Loucy (cell line): ENCODE data around the gene GRIPAP1.

Experiments used
- H2AFZ ChIP-seq: fragments of 200-600 bp; sonication (generic); 2 replicates; pipeline ENCODE4 v1.6.0; 2016; ENCODE audit warnings: antibody characterized with exemption, mild to moderate bottlenecking, low read length, moderate library complexity
- H3F3A ChIP-seq: fragments of 200-600 bp; 2 replicates; pipeline ENCODE4 v1.6.0; 2016; ENCODE audit warnings: antibody characterized with exemption, low read depth, mild to moderate bottlenecking
- H3K27me3 ChIP-seq: fragments of 200-600 bp; sonication (generic); 2 replicates; pipeline ENCODE4 v1.6.1; 2014; ENCODE audit warnings: low read length, mild to moderate bottlenecking; ENCODE audit not compliant: insufficient read depth, poor library complexity, severe bottlenecking
- H3K36me3 ChIP-seq: fragments of 200-600 bp; sonication (generic); 2 replicates; pipeline ENCODE4 v1.6.1; 2016; ENCODE audit warnings: low read length; ENCODE audit not compliant: insufficient read depth
- H3K4me1 ChIP-seq: fragments of 200-600 bp; sonication (generic); 2 replicates; pipeline ENCODE4 v1.5.1; 2014; ENCODE audit warnings: low read length, mild to moderate bottlenecking; ENCODE audit not compliant: insufficient read depth, poor library complexity, severe bottlenecking
- H3K4me2 ChIP-seq: fragments of 200-600 bp; sonication (generic); 2 replicates; pipeline ENCODE4 v1.6.0; 2014; ENCODE audit warnings: antibody characterized with exemption, low read length, low read depth, mild to moderate bottlenecking; ENCODE audit not compliant: poor library complexity, severe bottlenecking
- H3K4me3 ChIP-seq: fragments of 200-600 bp; sonication (generic); 2 replicates; pipeline ENCODE4 v1.5.1; 2014; ENCODE audit warnings: low read length, mild to moderate bottlenecking, mixed read lengths; ENCODE audit not compliant: poor library complexity, severe bottlenecking
- H3K79me2 ChIP-seq: fragments of 200-600 bp; sonication (generic); 2 replicates; pipeline ENCODE4 v1.6.1; 2014; ENCODE audit warnings: low read length; ENCODE audit not compliant: insufficient read depth
- H3K9ac ChIP-seq: fragments of 200-600 bp; sonication (generic); 2 replicates; pipeline ENCODE4 v1.6.0; 2014; ENCODE audit warnings: mild to moderate bottlenecking, low read depth, low read length, moderate library complexity; ENCODE audit not compliant: poor library complexity, severe bottlenecking
- H3K9me2 ChIP-seq: fragments of 200-600 bp; sonication (generic); replicated peaks from 2 replicates; pipeline ENCODE4 v1.6.1; 2016; ENCODE audit warnings: low read depth, low read length, mixed read lengths
- H3K9me3 ChIP-seq: fragments of 200-600 bp; sonication (generic); 2 replicates; pipeline ENCODE4 v1.6.1; 2014; ENCODE audit warnings: mild to moderate bottlenecking, antibody characterized with exemption, low read length, low read depth; ENCODE audit not compliant: insufficient read depth
- H4K20me1 ChIP-seq: fragments of 200-600 bp; sonication (generic); 2 replicates; pipeline ENCODE4 v1.6.0; 2014; ENCODE audit warnings: antibody characterized with exemption, low read length, mild to moderate bottlenecking; ENCODE audit not compliant: insufficient read depth, poor library complexity, severe bottlenecking
- CTCF ChIP-seq: fragments of 200-600 bp; sonication (generic); conservative IDR thresholded peaks from 2 replicates; pipeline ENCODE4 v1.5.1; 2014; ENCODE audit warnings: mild to moderate bottlenecking, antibody characterized with exemption, low read length
- EZH2phosphoT487 ChIP-seq: fragments of 200-600 bp; IDR thresholded peaks from 2 replicates; pipeline ENCODE4 v1.6.1; 2018; ENCODE audit warnings: antibody characterized with exemption, mild to moderate bottlenecking, moderate library complexity, borderline replicate concordance

The GRIPAP1 gene

DNA sequence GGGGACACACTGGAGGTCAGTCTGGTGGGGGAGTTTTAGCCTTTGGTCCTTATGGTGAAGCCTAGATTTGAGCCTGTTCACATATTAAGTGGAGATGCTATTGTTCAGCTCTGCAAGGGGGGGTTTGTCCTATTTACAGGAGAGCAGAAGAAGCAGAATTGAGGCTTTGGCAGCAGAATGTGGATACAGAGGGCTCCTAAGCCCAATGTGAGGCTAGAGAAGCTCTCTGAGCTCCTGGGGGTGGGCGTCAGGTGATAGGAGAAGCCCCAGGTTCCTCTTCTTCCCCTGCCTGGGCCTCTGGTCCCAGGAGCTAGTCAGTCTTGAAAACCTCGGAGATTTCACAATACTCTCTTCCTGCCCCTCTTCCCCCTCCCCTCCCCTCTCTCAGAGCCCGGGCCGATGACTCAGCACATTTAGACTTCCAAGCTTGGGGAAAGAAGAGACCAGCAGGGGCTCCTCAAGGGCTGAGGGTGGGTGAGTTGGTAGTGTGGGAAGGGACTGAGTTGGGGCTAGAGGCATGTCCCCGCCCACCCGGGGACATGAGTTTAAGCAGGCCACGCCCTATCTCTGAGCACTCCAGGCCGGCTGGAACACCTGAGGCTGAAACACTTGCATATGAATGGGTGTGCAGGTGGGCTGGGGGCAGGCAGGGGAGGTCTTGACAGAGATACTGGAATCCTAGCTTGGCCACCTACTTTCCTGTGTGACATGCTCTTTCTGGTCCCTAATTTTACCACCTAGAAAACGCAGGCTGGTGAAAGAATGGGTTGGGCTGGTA, 37.7 kb upstream of the GRIPAP1 start:
- Histone ChIP-seq H3K79me2 (0 out of 2 replicates have a peak, but pooled peaks cover 9% of the 10 kb centered on the region), H3K36me3 (no peaks in the 10 kb centered on the region), H3K4me2 (peak overlapping the region; percentile 88), H3K9ac (peak overlapping the region; percentile 58), H2AFZ (no peak overlapping the region), H3K9me2 (no peaks in the 10 kb centered on the region), H3K27me3 (no peaks in the 10 kb centered on the region), H3K9me3 (no peaks in the 10 kb centered on the region), H4K20me1 (no peaks in the 10 kb centered on the region), H3F3A (no peaks in the 10 kb centered on the region), H3K4me1 (peaks cover 25% of the 10 kb centered on the region), H3K4me3 (peak overlapping the region; percentile 54)
- TF ChIP-seq EZH2phosphoT487 (no peak), CTCF (no peak)

DNA sequence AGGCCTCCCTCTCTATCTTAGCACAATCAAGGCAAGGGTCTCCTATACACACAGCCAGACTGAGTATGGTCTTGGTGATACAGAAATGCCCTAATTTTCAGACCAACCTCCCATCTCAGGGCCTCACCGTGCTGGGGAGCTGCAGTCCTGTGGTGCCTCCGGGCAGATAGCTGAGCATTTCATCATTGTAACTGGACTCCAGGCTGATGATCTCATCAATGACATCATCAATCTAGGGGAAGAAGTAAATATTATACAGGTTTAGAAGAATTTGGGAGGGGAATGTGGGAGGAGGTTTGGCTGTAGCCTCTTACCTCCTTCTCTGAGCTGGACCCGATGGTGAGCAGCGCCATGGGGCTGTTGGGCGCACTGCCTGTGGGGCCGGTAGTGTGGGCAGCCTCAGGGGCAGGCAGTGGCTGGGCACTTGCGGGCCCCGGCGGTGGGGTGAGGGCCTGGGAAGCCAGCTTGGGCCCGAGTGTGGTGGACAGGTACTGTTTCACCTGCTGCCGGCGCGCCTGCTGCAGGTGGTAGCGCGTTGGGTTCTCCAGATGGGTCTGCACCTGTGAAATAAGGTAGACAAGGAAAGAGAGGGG, 35.9 kb upstream of the GRIPAP1 start:
- TF ChIP-seq CTCF (no peak), EZH2phosphoT487 (no peak)
- H3K9ac ChIP-seq = no peak overlapping the region
- no peaks in the 10 kb centered on the region for H3K9me2 ChIP-seq
- H3F3A ChIP-seq = no peaks in the 10 kb centered on the region
- no peak overlapping the region for H3K4me3 ChIP-seq
- no peaks in the 10 kb centered on the region for H3K27me3 ChIP-seq
- H3K79me2 ChIP-seq = 0 out of 2 replicates have a peak, but pooled peaks cover 9% of the 10 kb centered on the region
- peaks cover 25% of the 10 kb centered on the region for H3K4me1 ChIP-seq
- H3K36me3 ChIP-seq = no peaks in the 10 kb centered on the region; the same call in 1 of the 2 replicates
- no peaks in the 10 kb centered on the region for H4K20me1 ChIP-seq
- no peaks in the 10 kb centered on the region for H3K9me3 ChIP-seq
- H2AFZ ChIP-seq = no peak overlapping the region
- H3K4me2 ChIP-seq = no peak overlapping the region

GRCh38 chrX:49030283-49030682, 28.2 kb upstream of the GRIPAP1 start:
- no peaks in the 10 kb centered on the region for H3F3A ChIP-seq
- no peaks in the 10 kb centered on the region for H3K9me3 ChIP-seq
- H3K4me2 ChIP-seq = no peak overlapping the region
- H3K36me3 ChIP-seq = no peaks in the 10 kb centered on the region; the same call in 1 of the 2 replicates
- TF ChIP-seq CTCF = no peak
- no peak for TF ChIP-seq EZH2phosphoT487
- no peak overlapping the region for H3K4me3 ChIP-seq
- H3K27me3 ChIP-seq = no peaks in the 10 kb centered on the region
- no peaks in the 10 kb centered on the region for H3K9me2 ChIP-seq
- H4K20me1 ChIP-seq = no peaks in the 10 kb centered on the region
- no peak overlapping the region for H3K9ac ChIP-seq
- H2AFZ ChIP-seq = no peak overlapping the region
- no peaks in the 10 kb centered on the region for H3K4me1 ChIP-seq
- H3K79me2 ChIP-seq = no peaks in the 10 kb centered on the region
